HEK293 (cell line): ENCODE measurements around the gene UNC5B.

ENCODE experiments used
- CTCF ChIA-PET: fragments of 350-600 bp; formaldehyde crosslinking; extraction: SDS; loops from one replicate; lab custom pipeline; 2021; ENCODE audit warnings: antibody characterized with exemption; lab: Yijun Ruan, JAX
- POLR2A ChIA-PET: fragments of 300-600 bp; formaldehyde crosslinking; extraction: SDS; loops from one replicate; lab custom pipeline; 2020; ENCODE audit warnings: antibody characterized with exemption, inconsistent platforms; lab: Yijun Ruan, JAX
- H3K27ac ChIP-seq: fragments of 200-500 bp; sonication (Bioruptor generic); 2 replicates; pipeline ENCODE4 v1.5.1; 2014; ENCODE audit warnings: low read depth, low read length, control low read depth, inconsistent platforms; ENCODE audit errors: extremely low read depth
- H3K36me3 ChIP-seq, 2 experiments: fragments of 200-500 bp in 1 of 2; sonication (Bioruptor generic) in 1 of 2; 1 replicate in 1 of 2; 2 replicates in 1 of 2; pipeline ENCODE4 v1.5.1; 2014 to 2017; ENCODE audit warnings: inconsistent platforms in 2 of 2, low read length in 2 of 2; ENCODE audit not compliant: control insufficient read depth in 2 of 2, insufficient read depth in 1 of 2
- H3K4me1 ChIP-seq: fragments of 200-500 bp; sonication (Bioruptor generic); 2 replicates; pipeline ENCODE4 v1.5.1; 2014; ENCODE audit warnings: mild to moderate bottlenecking, low read length, inconsistent platforms; ENCODE audit not compliant: control insufficient read depth, insufficient read depth
- H3K4me3 ChIP-seq: 2 replicates; pipeline ENCODE4 v1.5.1; 2011; ENCODE audit warnings: low read depth, mild to moderate bottlenecking, control low read depth, low read length, moderate library complexity
- H3K9me3 ChIP-seq: fragments of 200-500 bp; sonication (Bioruptor generic); 2 replicates; pipeline ENCODE4 v1.5.1; 2014; ENCODE audit warnings: low read depth, low read length, inconsistent platforms; ENCODE audit not compliant: control insufficient read depth, insufficient read depth
- EGR2 ChIP-seq: fragments of 450-650 bp; formaldehyde crosslinking; IDR thresholded peaks from 2 replicates; pipeline ENCODE4 v1.5.1; 2016; ENCODE audit warnings: low read depth, missing biosample characterization, missing genetic modification characterization
- HOXA7 ChIP-seq: sonication (generic); formaldehyde crosslinking; IDR thresholded peaks from 2 replicates; pipeline ENCODE4 v1.8.1; 2022; ENCODE audit warnings: missing genetic modification reagents, borderline replicate concordance
- IKZF3 ChIP-seq: fragments of 450-650 bp; IDR thresholded peaks from 2 replicates; pipeline ENCODE4 v1.5.0; 2018; ENCODE audit warnings: missing biosample characterization, mild to moderate bottlenecking, missing genetic modification characterization, moderate library complexity
- SP2 ChIP-seq: fragments of 450-650 bp; formaldehyde crosslinking; IDR thresholded peaks from 2 replicates; pipeline ENCODE4 v1.5.1; 2016; ENCODE audit warnings: missing biosample characterization, missing genetic modification characterization
- TRIM28 ChIP-seq: IDR thresholded peaks from 2 replicates; pipeline ENCODE4 v1.6.1; 2011; ENCODE audit warnings: low read length, control low read depth, borderline replicate concordance
- YY1 ChIP-seq: fragments of 450-650 bp; formaldehyde crosslinking; IDR thresholded peaks from 2 replicates; pipeline ENCODE4 v1.5.1; 2018; ENCODE audit warnings: missing biosample characterization, missing genetic modification characterization
- ZBTB48 ChIP-seq: fragments of 450-650 bp; formaldehyde crosslinking; IDR thresholded peaks from 2 replicates; pipeline ENCODE4 v1.5.1; 2016; ENCODE audit warnings: missing biosample characterization, missing genetic modification characterization
- ZEB2 ChIP-seq: fragments of 450-650 bp; formaldehyde crosslinking; IDR thresholded peaks from 2 replicates; pipeline ENCODE4 v1.5.1; 2016; ENCODE audit warnings: missing biosample characterization, missing genetic modification characterization
- ZNF184 ChIP-seq: fragments of 450-650 bp; IDR thresholded peaks from 2 replicates; pipeline ENCODE4 v1.5.1; 2018; ENCODE audit warnings: missing biosample characterization, mild to moderate bottlenecking, missing genetic modification characterization
- ZNF202 ChIP-seq: fragments of 450-650 bp; formaldehyde crosslinking; IDR thresholded peaks from 2 replicates; pipeline ENCODE4 v1.5.1; 2016; ENCODE audit warnings: missing biosample characterization, missing genetic modification characterization, borderline replicate concordance
- ZNF223 ChIP-seq: fragments of 450-650 bp; formaldehyde crosslinking; IDR thresholded peaks from 2 replicates; pipeline ENCODE4 v1.5.1; 2016; ENCODE audit warnings: missing biosample characterization, missing genetic modification characterization
- ZNF416 ChIP-seq: fragments of 450-650 bp; formaldehyde crosslinking; IDR thresholded peaks from 2 replicates; pipeline ENCODE4 v1.5.1; 2016; ENCODE audit warnings: missing biosample characterization, missing genetic modification characterization
- ZNF501 ChIP-seq: fragments of 450-650 bp; formaldehyde crosslinking; IDR thresholded peaks from 2 replicates; pipeline ENCODE4 v1.5.1; 2016; ENCODE audit warnings: missing biosample characterization, missing genetic modification characterization
- ZNF530 ChIP-seq: fragments of 450-650 bp; formaldehyde crosslinking; IDR thresholded peaks from 2 replicates; pipeline ENCODE4 v1.5.1; 2016; ENCODE audit warnings: low read depth, missing biosample characterization, missing genetic modification characterization
- ZNF555 ChIP-seq: fragments of 450-650 bp; formaldehyde crosslinking; conservative IDR thresholded peaks from 2 replicates; pipeline ENCODE4 v1.5.1; 2017; ENCODE audit warnings: missing biosample characterization, mild to moderate bottlenecking, missing genetic modification characterization, inconsistent platforms
- ZNF626 ChIP-seq: fragments of 450-650 bp; sonication (Bioruptor Pico); formaldehyde crosslinking; IDR thresholded peaks from 2 replicates; pipeline ENCODE4 v1.5.1; 2018; ENCODE audit warnings: missing biosample characterization, missing genetic modification characterization, inconsistent platforms
- ZNF677 ChIP-seq: fragments of 450-650 bp; IDR thresholded peaks from 2 replicates; pipeline ENCODE4 v1.5.0; 2018; ENCODE audit warnings: missing biosample characterization, mild to moderate bottlenecking, missing genetic modification characterization, moderate library complexity
- ZNF701 ChIP-seq: fragments of 450-650 bp; formaldehyde crosslinking; IDR thresholded peaks from 2 replicates; pipeline ENCODE4 v1.5.1; 2016; ENCODE audit warnings: missing biosample characterization, missing genetic modification characterization
- ZNF768 ChIP-seq: fragments of 450-650 bp; formaldehyde crosslinking; IDR thresholded peaks from 2 replicates; pipeline ENCODE4 v1.5.1; 2018; ENCODE audit warnings: missing biosample characterization, mild to moderate bottlenecking, missing genetic modification characterization
- TF ChIP-seq, protein P1 (sequence below): fragments of 450-650 bp; formaldehyde crosslinking; IDR thresholded peaks from 2 replicates; pipeline ENCODE4 v1.5.1; 2016; ENCODE audit warnings: missing biosample characterization, missing genetic modification characterization
- TF ChIP-seq, protein P2 (sequence below): fragments of 450-650 bp; formaldehyde crosslinking; IDR thresholded peaks from 2 replicates; pipeline ENCODE4 v1.5.1; 2016; ENCODE audit warnings: missing biosample characterization, missing genetic modification characterization
- TF ChIP-seq, protein P3 (sequence below): fragments of 450-650 bp; formaldehyde crosslinking; IDR thresholded peaks from 2 replicates; pipeline ENCODE4 v1.5.1; 2017; ENCODE audit warnings: missing biosample characterization, missing genetic modification characterization
- TF ChIP-seq, protein P4 (sequence below): fragments of 450-650 bp; formaldehyde crosslinking; IDR thresholded peaks from 2 replicates; pipeline ENCODE4 v1.5.1; 2017; ENCODE audit warnings: missing biosample characterization, missing genetic modification characterization
- TF ChIP-seq, protein P5 (sequence below): fragments of 450-650 bp; IDR thresholded peaks from 2 replicates; pipeline ENCODE4 v1.5.1; 2018; ENCODE audit warnings: missing biosample characterization, missing genetic modification characterization
- TF ChIP-seq, protein P6 (sequence below): fragments of 450-650 bp; formaldehyde crosslinking; IDR thresholded peaks from 2 replicates; pipeline ENCODE4 v1.5.1; 2016; ENCODE audit warnings: missing biosample characterization, missing genetic modification characterization

UNC5B gene

DNA sequence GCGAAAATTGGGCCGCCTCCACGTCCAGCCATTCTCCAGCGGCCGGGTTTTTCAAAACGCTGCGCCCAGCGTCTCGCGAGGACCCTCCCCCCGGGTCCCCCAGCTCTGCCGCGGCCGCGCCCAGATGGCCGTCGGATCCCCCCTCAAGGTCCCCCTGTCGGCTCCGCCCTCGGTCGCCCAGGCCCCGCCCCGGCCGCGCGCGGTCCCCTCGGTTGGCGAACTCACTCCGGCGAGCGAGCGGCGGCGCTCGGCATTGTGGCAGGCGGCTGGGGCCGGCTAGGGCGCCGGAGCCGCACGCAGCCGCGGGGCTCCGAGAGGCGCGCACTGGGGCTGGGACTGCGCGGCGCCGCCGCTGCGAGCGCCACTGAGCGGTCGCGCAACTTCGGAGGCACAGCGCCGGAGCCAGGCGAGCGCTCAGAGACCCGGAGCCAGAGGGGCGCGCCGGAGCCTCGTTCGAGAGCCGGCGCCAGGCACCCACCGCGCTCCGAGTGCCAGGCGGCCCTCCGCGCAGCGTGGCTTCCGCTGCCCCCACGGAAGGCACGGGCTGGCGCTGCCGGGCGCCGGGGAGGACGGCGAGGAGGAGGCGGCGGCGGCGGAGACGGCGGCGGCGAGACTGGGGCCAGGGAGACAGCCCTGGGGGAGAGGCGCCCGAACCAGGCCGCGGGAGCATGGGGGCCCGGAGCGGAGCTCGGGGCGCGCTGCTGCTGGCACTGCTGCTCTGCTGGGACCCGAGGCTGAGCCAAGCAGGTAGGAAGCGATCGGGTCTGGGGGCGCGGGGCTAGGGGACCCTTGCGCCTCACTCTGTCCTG is at the start of gene UNC5B (continued):
- TF ChIP-seq, protein P1, sequence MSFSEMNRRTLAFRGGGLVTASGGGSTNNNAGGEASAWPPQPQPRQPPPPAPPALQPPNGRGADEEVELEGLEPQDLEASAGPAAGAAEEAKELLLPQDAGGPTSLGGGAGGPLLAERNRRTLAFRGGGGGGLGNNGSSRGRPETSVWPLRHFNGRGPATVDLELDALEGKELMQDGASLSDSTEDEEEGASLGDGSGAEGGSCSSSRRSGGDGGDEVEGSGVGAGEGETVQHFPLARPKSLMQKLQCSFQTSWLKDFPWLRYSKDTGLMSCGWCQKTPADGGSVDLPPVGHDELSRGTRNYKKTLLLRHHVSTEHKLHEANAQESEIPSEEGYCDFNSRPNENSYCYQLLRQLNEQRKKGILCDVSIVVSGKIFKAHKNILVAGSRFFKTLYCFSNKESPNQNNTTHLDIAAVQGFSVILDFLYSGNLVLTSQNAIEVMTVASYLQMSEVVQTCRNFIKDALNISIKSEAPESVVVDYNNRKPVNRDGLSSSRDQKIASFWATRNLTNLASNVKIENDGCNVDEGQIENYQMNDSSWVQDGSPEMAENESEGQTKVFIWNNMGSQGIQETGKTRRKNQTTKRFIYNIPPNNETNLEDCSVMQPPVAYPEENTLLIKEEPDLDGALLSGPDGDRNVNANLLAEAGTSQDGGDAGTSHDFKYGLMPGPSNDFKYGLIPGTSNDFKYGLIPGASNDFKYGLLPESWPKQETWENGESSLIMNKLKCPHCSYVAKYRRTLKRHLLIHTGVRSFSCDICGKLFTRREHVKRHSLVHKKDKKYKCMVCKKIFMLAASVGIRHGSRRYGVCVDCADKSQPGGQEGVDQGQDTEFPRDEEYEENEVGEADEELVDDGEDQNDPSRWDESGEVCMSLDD (tag by site-specific recombination) = peak; percentile 58; the same call in 1 of the 2 replicates
- TF ChIP-seq ZNF202 (no peak), IKZF3 (tag by site-specific recombination) (0 out of 2 replicates have a peak, but pooled peaks have one; percentile 37), ZNF223 (tag by site-specific recombination) (no peak), ZBTB48 (tag by site-specific recombination) (0 out of 2 replicates have a peak, but pooled peaks have one; percentile 26), ZNF184 (tag by site-specific recombination) (peak; percentile 72), EGR2 (0 out of 2 replicates have a peak, but pooled peaks have one; percentile 8), ZNF677 (no peak), SP2 (tag by site-specific recombination) (peak; percentile 22)
- TF ChIP-seq, protein P2, sequence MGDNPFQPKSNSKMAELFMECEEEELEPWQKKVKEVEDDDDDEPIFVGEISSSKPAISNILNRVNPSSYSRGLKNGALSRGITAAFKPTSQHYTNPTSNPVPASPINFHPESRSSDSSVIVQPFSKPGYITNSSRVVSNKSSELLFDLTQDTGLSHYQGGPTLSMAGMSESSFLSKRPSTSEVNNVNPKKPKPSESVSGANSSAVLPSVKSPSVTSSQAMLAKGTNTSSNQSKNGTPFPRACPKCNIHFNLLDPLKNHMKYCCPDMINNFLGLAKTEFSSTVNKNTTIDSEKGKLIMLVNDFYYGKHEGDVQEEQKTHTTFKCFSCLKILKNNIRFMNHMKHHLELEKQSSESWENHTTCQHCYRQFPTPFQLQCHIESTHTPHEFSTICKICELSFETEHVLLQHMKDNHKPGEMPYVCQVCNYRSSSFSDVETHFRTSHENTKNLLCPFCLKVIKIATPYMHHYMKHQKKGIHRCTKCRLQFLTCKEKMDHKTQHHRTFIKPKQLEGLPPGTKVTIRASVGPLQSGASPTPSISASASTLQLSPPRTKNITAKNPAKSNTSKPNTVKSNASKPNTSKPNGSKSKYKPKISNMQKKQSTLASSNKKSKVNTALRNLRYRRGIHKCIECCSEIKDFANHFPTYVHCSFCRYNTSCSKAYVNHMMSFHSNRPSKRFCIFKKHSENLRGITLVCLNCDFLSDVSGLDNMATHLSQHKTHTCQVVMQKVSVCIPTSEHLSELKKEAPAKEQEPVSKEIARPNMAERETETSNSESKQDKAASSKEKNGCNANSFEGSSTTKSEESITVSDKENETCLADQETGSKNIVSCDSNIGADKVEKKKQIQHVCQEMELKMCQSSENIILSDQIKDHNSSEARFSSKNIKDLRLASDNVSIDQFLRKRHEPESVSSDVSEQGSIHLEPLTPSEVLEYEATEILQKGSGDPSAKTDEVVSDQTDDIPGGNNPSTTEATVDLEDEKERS (tag by site-specific recombination) = no peak
- TF ChIP-seq, protein P3, sequence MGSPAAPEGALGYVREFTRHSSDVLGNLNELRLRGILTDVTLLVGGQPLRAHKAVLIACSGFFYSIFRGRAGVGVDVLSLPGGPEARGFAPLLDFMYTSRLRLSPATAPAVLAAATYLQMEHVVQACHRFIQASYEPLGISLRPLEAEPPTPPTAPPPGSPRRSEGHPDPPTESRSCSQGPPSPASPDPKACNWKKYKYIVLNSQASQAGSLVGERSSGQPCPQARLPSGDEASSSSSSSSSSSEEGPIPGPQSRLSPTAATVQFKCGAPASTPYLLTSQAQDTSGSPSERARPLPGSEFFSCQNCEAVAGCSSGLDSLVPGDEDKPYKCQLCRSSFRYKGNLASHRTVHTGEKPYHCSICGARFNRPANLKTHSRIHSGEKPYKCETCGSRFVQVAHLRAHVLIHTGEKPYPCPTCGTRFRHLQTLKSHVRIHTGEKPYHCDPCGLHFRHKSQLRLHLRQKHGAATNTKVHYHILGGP (tag by site-specific recombination) = no peak
- TF ChIP-seq, protein P4, sequence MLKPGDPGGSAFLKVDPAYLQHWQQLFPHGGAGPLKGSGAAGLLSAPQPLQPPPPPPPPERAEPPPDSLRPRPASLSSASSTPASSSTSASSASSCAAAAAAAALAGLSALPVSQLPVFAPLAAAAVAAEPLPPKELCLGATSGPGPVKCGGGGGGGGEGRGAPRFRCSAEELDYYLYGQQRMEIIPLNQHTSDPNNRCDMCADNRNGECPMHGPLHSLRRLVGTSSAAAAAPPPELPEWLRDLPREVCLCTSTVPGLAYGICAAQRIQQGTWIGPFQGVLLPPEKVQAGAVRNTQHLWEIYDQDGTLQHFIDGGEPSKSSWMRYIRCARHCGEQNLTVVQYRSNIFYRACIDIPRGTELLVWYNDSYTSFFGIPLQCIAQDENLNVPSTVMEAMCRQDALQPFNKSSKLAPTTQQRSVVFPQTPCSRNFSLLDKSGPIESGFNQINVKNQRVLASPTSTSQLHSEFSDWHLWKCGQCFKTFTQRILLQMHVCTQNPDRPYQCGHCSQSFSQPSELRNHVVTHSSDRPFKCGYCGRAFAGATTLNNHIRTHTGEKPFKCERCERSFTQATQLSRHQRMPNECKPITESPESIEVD = no peak

DNA sequence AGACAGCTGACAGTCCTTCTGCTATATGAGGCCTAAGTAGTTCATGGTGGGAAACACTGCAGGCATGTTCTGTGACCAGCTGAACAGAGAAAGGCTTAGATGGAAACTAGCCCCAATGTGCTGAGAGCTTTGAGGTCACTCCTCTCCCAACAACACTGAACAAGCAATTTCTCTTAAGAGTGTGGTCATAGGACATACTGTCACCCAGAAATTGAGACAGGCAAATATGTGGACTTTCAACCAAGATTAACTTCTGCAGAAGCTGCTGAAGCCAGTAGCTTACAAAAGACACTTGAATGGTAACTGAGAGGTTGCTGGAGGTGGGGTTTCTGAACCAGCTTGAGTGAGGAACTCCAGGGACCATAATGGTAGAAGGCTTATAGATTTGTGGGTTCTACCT is 38.9 kb upstream of the UNC5B start:
- TF ChIP-seq, protein P5, sequence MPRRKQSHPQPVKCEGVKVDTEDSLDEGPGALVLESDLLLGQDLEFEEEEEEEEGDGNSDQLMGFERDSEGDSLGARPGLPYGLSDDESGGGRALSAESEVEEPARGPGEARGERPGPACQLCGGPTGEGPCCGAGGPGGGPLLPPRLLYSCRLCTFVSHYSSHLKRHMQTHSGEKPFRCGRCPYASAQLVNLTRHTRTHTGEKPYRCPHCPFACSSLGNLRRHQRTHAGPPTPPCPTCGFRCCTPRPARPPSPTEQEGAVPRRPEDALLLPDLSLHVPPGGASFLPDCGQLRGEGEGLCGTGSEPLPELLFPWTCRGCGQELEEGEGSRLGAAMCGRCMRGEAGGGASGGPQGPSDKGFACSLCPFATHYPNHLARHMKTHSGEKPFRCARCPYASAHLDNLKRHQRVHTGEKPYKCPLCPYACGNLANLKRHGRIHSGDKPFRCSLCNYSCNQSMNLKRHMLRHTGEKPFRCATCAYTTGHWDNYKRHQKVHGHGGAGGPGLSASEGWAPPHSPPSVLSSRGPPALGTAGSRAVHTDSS (tag by site-specific recombination) = no peak
- TF ChIP-seq ZNF555 (tag by site-specific recombination) (no peak), ZNF701 (tag by site-specific recombination) (no peak), ZEB2 (no peak), YY1 (no peak), ZNF768 (no peak), TRIM28 (no peak), ZNF416 (no peak), HOXA7 (CRISPR knock-in tag) (no peak), ZNF501 (no peak), ZNF626 (tag by site-specific recombination) (no peak), ZNF530 (tag by site-specific recombination) (no peak)
- TF ChIP-seq, protein P6, sequence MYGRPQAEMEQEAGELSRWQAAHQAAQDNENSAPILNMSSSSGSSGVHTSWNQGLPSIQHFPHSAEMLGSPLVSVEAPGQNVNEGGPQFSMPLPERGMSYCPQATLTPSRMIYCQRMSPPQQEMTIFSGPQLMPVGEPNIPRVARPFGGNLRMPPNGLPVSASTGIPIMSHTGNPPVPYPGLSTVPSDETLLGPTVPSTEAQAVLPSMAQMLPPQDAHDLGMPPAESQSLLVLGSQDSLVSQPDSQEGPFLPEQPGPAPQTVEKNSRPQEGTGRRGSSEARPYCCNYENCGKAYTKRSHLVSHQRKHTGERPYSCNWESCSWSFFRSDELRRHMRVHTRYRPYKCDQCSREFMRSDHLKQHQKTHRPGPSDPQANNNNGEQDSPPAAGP (tag by site-specific recombination) = no peak
- Histone ChIP-seq H3K4me1 (no peaks in the 10 kb centered on the region), H3K36me3 (no peaks in the 10 kb centered on the region), H3K27ac (no peak overlapping the region), H3K9me3 (no peaks in the 10 kb centered on the region), H3K4me3 (no peak overlapping the region)
- CTCF ChIA-PET = interaction anchor here (1.5 kb wide), 1 partner anchor 270 kb away, joined by 3 read pairs; no protein-coding TSS in a partner anchor
- POLR2A ChIA-PET = interaction anchor here (1.5 kb wide), 1 partner anchor 9 kb away, joined by 3 read pairs; no protein-coding TSS in a partner anchor
